ENCODE data around the gene ADGRL3. TPM values are rescaled to one million over a fixed set of nuclear protein-coding genes. Genes with fewer than 3 reads are reported as not detected.

The ADGRL3 gene
- total RNA-seq, 1 donor from 2014 or later: 6.1 TPM

DNA sequence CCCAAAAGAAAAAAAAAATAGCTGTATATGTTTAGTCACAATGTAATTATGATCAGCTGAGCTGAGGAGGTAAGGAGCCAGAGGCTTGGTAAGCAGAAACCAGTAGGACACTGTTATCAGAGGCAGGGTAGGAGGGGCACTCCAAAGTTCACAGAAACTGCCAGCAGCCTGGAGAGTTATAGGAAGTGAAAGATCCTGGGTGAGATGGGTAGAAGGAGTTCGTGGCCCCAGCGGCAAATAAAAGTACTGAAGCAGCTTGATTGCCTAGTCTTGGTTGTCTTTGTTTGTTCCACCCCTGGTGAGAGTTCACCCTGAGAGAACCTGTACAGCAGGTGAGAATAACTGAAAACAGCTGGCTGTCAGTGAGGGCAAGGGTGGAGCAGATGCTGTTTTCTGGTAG is 340.8 kb downstream of the ADGRL3 start:
- no peak overlapping the region for H3K4me3 ChIP-seq
- no peak overlapping the region for H3K27ac ChIP-seq (replicated peaks)
- no peaks in the 10 kb centered on the region for H3K27me3 ChIP-seq (ENCODE audit: low read depth)
- H3K9me3 ChIP-seq (replicated peaks): no peaks in the 10 kb centered on the region
- DNase-seq: no peak
- intact Hi-C loops (cut with micrococcal nuclease): no loop called here
- no peaks in the 10 kb centered on the region for H3K36me3 ChIP-seq
- peaks cover 11% of the 10 kb centered on the region for H3K4me1 ChIP-seq
- TF ChIP-seq, protein P1, sequence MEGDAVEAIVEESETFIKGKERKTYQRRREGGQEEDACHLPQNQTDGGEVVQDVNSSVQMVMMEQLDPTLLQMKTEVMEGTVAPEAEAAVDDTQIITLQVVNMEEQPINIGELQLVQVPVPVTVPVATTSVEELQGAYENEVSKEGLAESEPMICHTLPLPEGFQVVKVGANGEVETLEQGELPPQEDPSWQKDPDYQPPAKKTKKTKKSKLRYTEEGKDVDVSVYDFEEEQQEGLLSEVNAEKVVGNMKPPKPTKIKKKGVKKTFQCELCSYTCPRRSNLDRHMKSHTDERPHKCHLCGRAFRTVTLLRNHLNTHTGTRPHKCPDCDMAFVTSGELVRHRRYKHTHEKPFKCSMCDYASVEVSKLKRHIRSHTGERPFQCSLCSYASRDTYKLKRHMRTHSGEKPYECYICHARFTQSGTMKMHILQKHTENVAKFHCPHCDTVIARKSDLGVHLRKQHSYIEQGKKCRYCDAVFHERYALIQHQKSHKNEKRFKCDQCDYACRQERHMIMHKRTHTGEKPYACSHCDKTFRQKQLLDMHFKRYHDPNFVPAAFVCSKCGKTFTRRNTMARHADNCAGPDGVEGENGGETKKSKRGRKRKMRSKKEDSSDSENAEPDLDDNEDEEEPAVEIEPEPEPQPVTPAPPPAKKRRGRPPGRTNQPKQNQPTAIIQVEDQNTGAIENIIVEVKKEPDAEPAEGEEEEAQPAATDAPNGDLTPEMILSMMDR (IDR thresholded peaks at IDR 0.05; ENCODE audit: borderline replicate concordance): no peak

GRCh38 chr4:61541459-61541858 is 341.3 kb downstream of the ADGRL3 start:
- no peaks in the 10 kb centered on the region for H3K27me3 ChIP-seq (ENCODE audit: low read depth)
- H3K27ac ChIP-seq (replicated peaks): no peak overlapping the region
- intact Hi-C loops (cut with micrococcal nuclease): no loop called here
- H3K4me1 ChIP-seq: peaks cover 11% of the 10 kb centered on the region
- no peak overlapping the region for H3K4me3 ChIP-seq
- TF ChIP-seq, protein P1 (IDR thresholded peaks at IDR 0.05; ENCODE audit: borderline replicate concordance): no peak
- no peaks in the 10 kb centered on the region for H3K9me3 ChIP-seq (replicated peaks)
- no peak for DNase-seq
- no peaks in the 10 kb centered on the region for H3K36me3 ChIP-seq

- Histone ChIP-seq H3K9me3 (replicated peaks) (no peaks in the 10 kb centered on the region), H3K36me3 (no peaks in the 10 kb centered on the region), H3K4me1 (peaks cover 8% of the 10 kb centered on the region), H3K27ac (replicated peaks) (no peak overlapping the region), H3K4me3 (no peak overlapping the region), H3K27me3 (ENCODE audit: low read depth) (no peaks in the 10 kb centered on the region)
- TF ChIP-seq, protein P1 (IDR thresholded peaks at IDR 0.05; ENCODE audit: borderline replicate concordance): no peak
- DNase-seq: no peak
- intact Hi-C loops (cut with micrococcal nuclease): no loop called here
These were observed 343.9 kb downstream of the ADGRL3 start for GRCh38 chr4:61543976-61544375.

DNA sequence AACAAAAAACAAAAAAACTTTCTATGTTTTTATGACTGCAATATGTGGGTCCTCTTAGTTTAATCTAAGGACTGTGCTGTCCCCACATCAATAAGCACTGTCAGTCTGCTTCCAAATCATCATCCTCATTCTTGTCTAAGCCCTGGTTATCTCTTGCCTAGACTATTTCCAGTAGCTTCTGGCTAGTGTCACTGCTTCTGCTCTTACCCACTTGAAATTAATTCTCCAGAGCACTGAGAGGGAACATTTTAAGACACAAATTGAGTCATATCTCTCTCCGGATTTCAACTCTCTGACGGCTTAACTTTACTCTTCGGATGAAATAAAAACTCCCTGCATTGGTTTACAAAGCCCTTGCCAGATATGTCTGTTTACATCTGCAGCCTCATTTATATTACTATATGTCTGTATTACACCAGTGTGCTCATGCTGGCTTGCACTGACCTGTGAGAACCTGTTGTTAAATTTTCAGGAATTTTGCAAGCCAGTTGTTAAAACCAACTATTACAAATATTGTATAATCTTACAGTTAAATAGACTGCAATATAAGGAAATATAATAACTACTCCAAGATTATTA is 345.9 kb downstream of the ADGRL3 start:
- no peak for DNase-seq
- no peak overlapping the region for H3K4me3 ChIP-seq
- H3K36me3 ChIP-seq: no peaks in the 10 kb centered on the region
- intact Hi-C loops (cut with micrococcal nuclease): no loop called here
- peak overlapping the region; percentile 48 for H3K27ac ChIP-seq (replicated peaks)
- H3K27me3 ChIP-seq (ENCODE audit: low read depth): no peaks in the 10 kb centered on the region
- H3K9me3 ChIP-seq (replicated peaks): no peaks in the 10 kb centered on the region
- peaks cover under 1% of the 10 kb centered on the region for H3K4me1 ChIP-seq
- TF ChIP-seq, protein P1 (IDR thresholded peaks at IDR 0.05; ENCODE audit: borderline replicate concordance): no peak

DNA sequence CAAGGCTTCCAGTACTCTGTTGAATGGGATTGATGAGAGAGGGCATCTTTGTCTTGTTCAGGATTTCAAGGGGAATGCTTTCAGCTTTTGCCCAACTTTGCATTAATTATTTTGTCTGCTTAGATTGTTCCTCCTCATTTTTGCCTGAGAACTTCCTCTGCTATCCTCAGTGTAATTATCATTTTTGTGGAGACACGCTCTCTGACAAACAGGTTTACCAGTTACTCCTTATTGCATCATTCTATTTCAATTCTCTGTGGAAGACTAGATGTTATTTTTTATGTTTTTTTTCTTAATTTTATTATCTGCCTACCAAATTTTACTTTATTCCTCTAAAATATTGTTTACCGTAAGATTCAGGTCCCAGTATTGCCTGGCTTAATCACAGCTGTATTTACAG is 349.2 kb downstream of the ADGRL3 start:
- H3K4me3 ChIP-seq: no peak overlapping the region
- intact Hi-C loops (cut with micrococcal nuclease): no loop called here
- DNase-seq: no peak

More for the DNA sequence above, 349.2 kb downstream of the ADGRL3 start:
- no peaks in the 10 kb centered on the region for H3K36me3 ChIP-seq
- no peak overlapping the region for H3K27ac ChIP-seq (replicated peaks)
- no peaks in the 10 kb centered on the region for H3K27me3 ChIP-seq (ENCODE audit: low read depth)
- no peaks in the 10 kb centered on the region for H3K9me3 ChIP-seq (replicated peaks)
- no peaks in the 10 kb centered on the region for H3K4me1 ChIP-seq
- TF ChIP-seq, protein P1 (IDR thresholded peaks at IDR 0.05; ENCODE audit: borderline replicate concordance): no peak
